ENCODE data around the gene TCL1A. TPM values are rescaled to one million over a fixed set of nuclear protein-coding genes. Genes with fewer than 3 reads are reported as not detected.

TCL1A gene
- total and polyA plus RNA-seq, 7 donors: 1.2 to 99.5 TPM; not detected in 5

DNA sequence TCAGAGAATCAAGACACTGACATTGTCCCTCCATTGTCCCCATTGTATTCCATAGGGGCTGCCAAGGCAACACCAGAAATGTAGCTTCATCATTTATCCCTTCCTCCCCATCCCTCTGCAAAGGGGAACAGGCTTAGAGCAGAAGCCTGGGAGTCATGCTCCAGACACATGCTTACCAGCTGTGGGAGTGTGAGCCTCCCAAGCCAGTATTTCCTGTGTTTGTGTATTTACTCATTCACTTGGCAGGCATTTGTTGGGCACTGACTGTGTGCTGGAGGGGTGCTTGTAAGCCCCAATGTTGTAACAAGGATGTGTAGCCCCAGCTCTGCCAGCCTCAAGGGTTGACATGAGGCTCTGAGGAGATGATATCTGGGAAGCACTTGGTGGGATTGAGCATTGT, 46.0 kb upstream of the TCL1A start:
- Histone ChIP-seq H3K36me3 (no peaks in the 10 kb centered on the region), H3K27me3 (peaks cover 0 to 7% (median 0%) of the 10 kb centered on the region in 3 donors), H3K9me3 (peaks cover 0 to 2% (median 0%) of the 10 kb centered on the region in 4 donors), H3K4me1 (no peaks in the 10 kb centered on the region), H3K27ac (no peak overlapping the region), H3K4me3 (no peak overlapping the region)
- DNase-seq: no peak
- intact Hi-C loops (cut with DNase I): no loop called here
- TF ChIP-seq EP300 (IDR thresholded peaks at IDR 0.05): no peak
- TF ChIP-seq, protein P1, sequence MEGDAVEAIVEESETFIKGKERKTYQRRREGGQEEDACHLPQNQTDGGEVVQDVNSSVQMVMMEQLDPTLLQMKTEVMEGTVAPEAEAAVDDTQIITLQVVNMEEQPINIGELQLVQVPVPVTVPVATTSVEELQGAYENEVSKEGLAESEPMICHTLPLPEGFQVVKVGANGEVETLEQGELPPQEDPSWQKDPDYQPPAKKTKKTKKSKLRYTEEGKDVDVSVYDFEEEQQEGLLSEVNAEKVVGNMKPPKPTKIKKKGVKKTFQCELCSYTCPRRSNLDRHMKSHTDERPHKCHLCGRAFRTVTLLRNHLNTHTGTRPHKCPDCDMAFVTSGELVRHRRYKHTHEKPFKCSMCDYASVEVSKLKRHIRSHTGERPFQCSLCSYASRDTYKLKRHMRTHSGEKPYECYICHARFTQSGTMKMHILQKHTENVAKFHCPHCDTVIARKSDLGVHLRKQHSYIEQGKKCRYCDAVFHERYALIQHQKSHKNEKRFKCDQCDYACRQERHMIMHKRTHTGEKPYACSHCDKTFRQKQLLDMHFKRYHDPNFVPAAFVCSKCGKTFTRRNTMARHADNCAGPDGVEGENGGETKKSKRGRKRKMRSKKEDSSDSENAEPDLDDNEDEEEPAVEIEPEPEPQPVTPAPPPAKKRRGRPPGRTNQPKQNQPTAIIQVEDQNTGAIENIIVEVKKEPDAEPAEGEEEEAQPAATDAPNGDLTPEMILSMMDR (IDR thresholded peaks at IDR 0.05): no peak
- no peak for TF ChIP-seq POLR2A (IDR thresholded peaks at IDR 0.05)
- TF ChIP-seq POLR2AphosphoS5 (IDR thresholded peaks at IDR 0.05): no peak

DNA sequence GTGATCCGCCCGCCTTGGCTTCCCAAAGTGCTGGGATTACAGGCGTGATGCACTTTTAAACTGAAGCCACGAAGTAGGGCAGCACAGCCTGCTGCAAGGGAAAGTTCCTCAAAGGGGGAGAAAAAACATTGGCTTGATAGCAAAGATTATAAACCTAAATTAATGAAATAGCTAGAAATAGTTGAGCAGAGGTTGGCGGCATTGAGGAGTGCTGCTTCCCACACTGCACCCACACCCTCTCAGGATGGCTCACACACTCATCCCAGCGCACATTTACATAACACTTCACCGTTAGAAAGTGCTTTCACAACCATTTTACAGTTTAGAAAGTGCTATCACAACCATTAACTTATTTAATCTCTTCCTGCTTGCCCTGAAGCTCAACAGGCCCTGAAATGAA, 44.4 kb upstream of the TCL1A start:
- Histone ChIP-seq H3K27me3 (peaks cover 0 to 18% (median 0%) of the 10 kb centered on the region in 3 donors), H3K27ac (no peak overlapping the region), H3K36me3 (no peaks in the 10 kb centered on the region), H3K9me3 (no peaks in the 10 kb centered on the region), H3K4me3 (no peak overlapping the region), H3K4me1 (no peaks in the 10 kb centered on the region)
- TF ChIP-seq POLR2AphosphoS5 (IDR thresholded peaks at IDR 0.05): no peak
- TF ChIP-seq POLR2A (IDR thresholded peaks at IDR 0.05): no peak
- intact Hi-C loops (cut with DNase I): no loop called here
- 72 to 74% methylated on average over 7 of the region's 7 CpGs for WGBS, 2 donors
- no peak for DNase-seq

DNA sequence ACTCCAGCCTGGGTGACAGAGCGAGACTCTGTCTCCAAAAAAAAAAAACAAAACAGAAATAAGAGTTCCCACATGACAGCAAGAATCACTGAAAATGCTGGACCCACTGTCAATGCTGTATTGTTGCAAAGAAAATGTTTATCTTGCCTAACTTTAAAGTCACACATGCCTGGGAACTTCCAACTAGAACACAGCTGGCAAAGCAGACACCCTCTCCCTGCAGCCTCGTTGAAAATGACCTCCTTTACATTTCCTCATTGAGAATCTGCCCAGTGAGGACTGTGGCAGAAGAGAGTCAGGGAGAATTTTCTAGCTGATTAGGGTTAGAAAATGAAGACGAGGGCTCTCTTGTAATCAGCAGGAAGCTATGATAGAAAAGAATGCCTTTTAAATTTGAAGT, 42.8 kb upstream of the TCL1A start:
- Histone ChIP-seq H3K27ac (no peak overlapping the region), H3K4me1 (no peaks in the 10 kb centered on the region), H3K9me3 (no peaks in the 10 kb centered on the region), H3K27me3 (peaks cover 0 to 18% (median 0%) of the 10 kb centered on the region in 3 donors), H3K4me3 (no peak overlapping the region), H3K36me3 (no peaks in the 10 kb centered on the region)
- no peak for TF ChIP-seq EP300 (IDR thresholded peaks at IDR 0.05)
- no peak for TF ChIP-seq POLR2AphosphoS5 (IDR thresholded peaks at IDR 0.05)
- TF ChIP-seq, protein P1 (IDR thresholded peaks at IDR 0.05): no peak
- no peak for TF ChIP-seq POLR2A (IDR thresholded peaks at IDR 0.05)
- no peak for DNase-seq
- intact Hi-C loops (cut with DNase I): no loop called here
- WGBS, 2 donors: 48 to 56% methylated on average over 3 of the region's 3 CpGs

DNA sequence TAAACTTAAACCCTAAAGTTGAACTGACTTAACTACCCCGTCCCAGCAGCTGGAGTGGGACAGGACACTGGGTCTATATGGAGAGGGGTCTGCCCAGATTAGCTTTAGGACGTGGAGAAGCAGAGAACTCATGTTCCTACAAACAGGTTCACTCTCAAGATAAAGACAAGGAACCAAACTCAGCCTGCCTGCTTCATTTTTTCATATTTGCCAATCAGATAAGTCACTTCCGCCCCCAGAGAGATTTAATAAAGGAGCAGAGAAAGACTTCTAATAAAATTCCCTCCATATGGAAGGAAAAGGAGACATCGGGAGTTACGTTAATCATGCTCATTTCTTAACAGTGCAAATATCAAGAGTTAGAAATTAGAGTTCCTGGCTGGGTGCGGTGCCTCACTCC, 42.2 kb upstream of the TCL1A start:
- DNase-seq: no peak
- Histone ChIP-seq H3K36me3 (no peaks in the 10 kb centered on the region), H3K27me3 (peaks cover 0 to 18% (median 0%) of the 10 kb centered on the region in 3 donors), H3K27ac (no peak overlapping the region), H3K4me1 (no peaks in the 10 kb centered on the region), H3K4me3 (no peak overlapping the region), H3K9me3 (no peaks in the 10 kb centered on the region)
- 69 to 76% methylated on average over 6 of the region's 6 CpGs for WGBS, 2 donors
- intact Hi-C loops (cut with DNase I): no loop called here
- no peak for TF ChIP-seq POLR2AphosphoS5 (IDR thresholded peaks at IDR 0.05)
- no peak for TF ChIP-seq POLR2A (IDR thresholded peaks at IDR 0.05)
- no peak for TF ChIP-seq EP300 (IDR thresholded peaks at IDR 0.05)
- TF ChIP-seq, protein P1 (IDR thresholded peaks at IDR 0.05): no peak

DNA sequence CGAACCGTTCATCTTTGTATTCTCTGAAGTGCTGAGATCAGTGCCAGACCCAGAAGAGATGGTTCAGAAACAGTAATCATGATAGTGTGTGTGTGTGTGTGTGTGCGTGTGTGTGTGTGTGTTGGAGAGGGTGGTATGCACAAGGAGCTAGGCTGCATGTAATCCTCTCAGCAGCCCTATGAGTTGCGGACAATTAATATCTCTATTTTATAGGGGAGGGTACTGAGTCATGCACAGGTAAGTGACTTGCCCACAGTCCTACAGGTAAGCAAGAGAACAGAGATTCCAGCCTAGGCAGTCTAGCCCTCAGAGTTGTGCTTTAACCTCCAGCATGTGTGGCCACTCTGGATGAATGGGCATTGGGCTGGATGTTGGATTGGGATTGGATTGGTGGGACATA, 27.9 kb upstream of the TCL1A start:
- Histone ChIP-seq H3K9me3 (no peaks in the 10 kb centered on the region), H3K4me1 (no peaks in the 10 kb centered on the region), H3K27me3 (no peaks in the 10 kb centered on the region), H3K4me3 (no peak overlapping the region), H3K36me3 (no peaks in the 10 kb centered on the region), H3K27ac (no peak overlapping the region)
- TF ChIP-seq POLR2A (IDR thresholded peaks at IDR 0.05) (no peak), EP300 (IDR thresholded peaks at IDR 0.05) (no peak), POLR2AphosphoS5 (IDR thresholded peaks at IDR 0.05) (no peak)
- TF ChIP-seq, protein P1 (IDR thresholded peaks at IDR 0.05): no peak
- 90 to 92% methylated on average over 4 of the region's 4 CpGs for WGBS, 2 donors
- no peak for DNase-seq
- intact Hi-C loops (cut with DNase I): no loop called here

All from sigmoid colon (tissue), 7 donors.